K562 (cell line): ENCODE results near the gene AS3MT.

Experiments
- CREB1 ChIP-seq, 2 experiments: sonication (generic) in 1 of 2; formaldehyde crosslinking in 1 of 2; IDR thresholded peaks; 2 replicates each; pipeline versions ENCODE4 v1.6.1 to v1.8.0; 2012 to 2022; ENCODE audit warnings: inconsistent platforms in 1 of 2, mild to moderate bottlenecking in 1 of 2, missing genetic modification reagents in 1 of 2, moderate library complexity in 1 of 2
- CTBP1 ChIP-seq: fragments of 450-650 bp; IDR thresholded peaks from 2 replicates; pipeline ENCODE4 v1.6.1; 2016; ENCODE audit warnings: borderline replicate concordance
- PBX2 ChIP-seq, 2 experiments: IDR thresholded peaks in 1 of 2; conservative IDR thresholded peaks in 1 of 2; 2 replicates each; pipeline ENCODE4 v1.6.1; 2016; ENCODE audit warnings: low read depth in 2 of 2, mild to moderate bottlenecking in 1 of 2, missing compliant biosample characterization in 1 of 2, missing genetic modification characterization in 1 of 2, moderate library complexity in 1 of 2
- POLR2A ChIP-seq: fragments of 450-650 bp; conservative IDR thresholded peaks from 2 replicates; pipeline ENCODE4 v1.6.1; 2016
- ZFP1 ChIP-seq: fragments of 450-650 bp; formaldehyde crosslinking; IDR thresholded peaks from 2 replicates; pipeline ENCODE4 v1.4.0; 2020; ENCODE audit warnings: mild to moderate bottlenecking, mixed read lengths
- TF ChIP-seq, protein P1 (sequence below), 3 experiments: IDR thresholded peaks in 2 of 3; conservative IDR thresholded peaks in 1 of 3; 2 replicates each; pipeline ENCODE4 v1.5.1; 2011 to 2012; ENCODE audit warnings: low read length in 3 of 3, mild to moderate bottlenecking in 3 of 3, control low read depth in 2 of 3, improper control_type of control experiment in 1 of 3, inconsistent platforms in 1 of 3, low read depth in 1 of 3, mixed read lengths in 1 of 3, moderate library complexity in 1 of 3; ENCODE audit not compliant: insufficient read depth in 2 of 3

DNA sequence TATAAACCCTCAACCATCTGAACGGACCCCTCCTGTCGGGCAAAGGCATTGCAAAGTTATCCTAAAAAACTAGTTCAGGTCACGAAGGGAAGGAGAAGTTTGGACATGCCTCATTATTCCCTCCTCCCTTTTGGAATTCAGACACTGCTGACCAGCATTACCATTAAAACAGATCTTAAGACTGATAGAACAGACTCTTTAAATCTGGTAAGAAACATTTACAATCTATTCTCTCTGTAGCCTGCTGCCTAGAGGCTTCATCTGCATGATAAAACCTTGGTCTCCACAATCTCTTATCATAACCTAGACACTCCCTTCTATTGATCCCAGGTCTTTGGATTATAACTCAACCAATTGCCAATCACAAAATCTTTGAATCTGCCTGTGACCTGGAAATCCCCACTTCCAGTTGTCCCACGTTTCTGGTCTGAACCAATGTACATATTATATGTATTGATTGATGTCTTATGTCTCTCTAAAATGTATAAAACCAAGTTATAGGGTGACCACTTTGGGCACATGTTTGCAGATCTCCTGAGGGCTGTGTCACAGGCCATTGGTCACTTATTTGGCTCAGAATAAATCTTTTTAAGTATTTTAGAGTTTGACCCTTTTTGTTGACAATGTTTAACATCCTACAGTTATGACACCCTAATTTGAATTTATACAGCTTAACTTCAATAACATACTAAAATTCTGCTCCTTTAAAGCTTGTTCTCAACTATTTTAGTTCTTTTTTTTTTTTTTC is 25.4 kb downstream of the AS3MT start:
- TF ChIP-seq ZFP1 (CRISPR knock-in tag) = no peak
- no peak for TF ChIP-seq PBX2 (CRISPR knock-in tag; IDR thresholded peaks at IDR 0.05; ENCODE audit: low read depth)
- no peak for TF ChIP-seq PBX2 (tag; conservative IDR thresholded peaks at IDR 0.05; ENCODE audit: low read depth)
- TF ChIP-seq POLR2A = no peak
- TF ChIP-seq CTBP1 = no peak
- TF ChIP-seq CREB1 (IDR thresholded peaks at IDR 0.05) = no peak
- no peak for TF ChIP-seq CREB1 (CRISPR knock-in tag; IDR thresholded peaks at IDR 0.05)
- TF ChIP-seq, protein P1, sequence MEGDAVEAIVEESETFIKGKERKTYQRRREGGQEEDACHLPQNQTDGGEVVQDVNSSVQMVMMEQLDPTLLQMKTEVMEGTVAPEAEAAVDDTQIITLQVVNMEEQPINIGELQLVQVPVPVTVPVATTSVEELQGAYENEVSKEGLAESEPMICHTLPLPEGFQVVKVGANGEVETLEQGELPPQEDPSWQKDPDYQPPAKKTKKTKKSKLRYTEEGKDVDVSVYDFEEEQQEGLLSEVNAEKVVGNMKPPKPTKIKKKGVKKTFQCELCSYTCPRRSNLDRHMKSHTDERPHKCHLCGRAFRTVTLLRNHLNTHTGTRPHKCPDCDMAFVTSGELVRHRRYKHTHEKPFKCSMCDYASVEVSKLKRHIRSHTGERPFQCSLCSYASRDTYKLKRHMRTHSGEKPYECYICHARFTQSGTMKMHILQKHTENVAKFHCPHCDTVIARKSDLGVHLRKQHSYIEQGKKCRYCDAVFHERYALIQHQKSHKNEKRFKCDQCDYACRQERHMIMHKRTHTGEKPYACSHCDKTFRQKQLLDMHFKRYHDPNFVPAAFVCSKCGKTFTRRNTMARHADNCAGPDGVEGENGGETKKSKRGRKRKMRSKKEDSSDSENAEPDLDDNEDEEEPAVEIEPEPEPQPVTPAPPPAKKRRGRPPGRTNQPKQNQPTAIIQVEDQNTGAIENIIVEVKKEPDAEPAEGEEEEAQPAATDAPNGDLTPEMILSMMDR (IDR thresholded peaks at IDR 0.05 in 2 of 3, conservative IDR thresholded peaks at IDR 0.05 in 1 of 3; ENCODE audit: insufficient read depth in 2 of 3, low read depth in 1 of 3, low read length in 3 of 3) = no peak
